ENCODE measurements around the gene LMF2. TPM values are rescaled to one million over a fixed set of nuclear protein-coding genes. Genes with fewer than 3 reads are reported as not detected.

The LMF2 gene
- total RNA-seq, 1 donor from 2014 or later: 89.1 TPM

GRCh38 chr22:50465066-50465930, 42.2 kb downstream of the LMF2 start:
- DNase-seq (ENCODE audit: low spot score): no peak

- no peak for DNase-seq (ENCODE audit: low spot score)
Measured at GRCh38 chr22:50464451-50464850, 43.1 kb downstream of the LMF2 start.

DNA sequence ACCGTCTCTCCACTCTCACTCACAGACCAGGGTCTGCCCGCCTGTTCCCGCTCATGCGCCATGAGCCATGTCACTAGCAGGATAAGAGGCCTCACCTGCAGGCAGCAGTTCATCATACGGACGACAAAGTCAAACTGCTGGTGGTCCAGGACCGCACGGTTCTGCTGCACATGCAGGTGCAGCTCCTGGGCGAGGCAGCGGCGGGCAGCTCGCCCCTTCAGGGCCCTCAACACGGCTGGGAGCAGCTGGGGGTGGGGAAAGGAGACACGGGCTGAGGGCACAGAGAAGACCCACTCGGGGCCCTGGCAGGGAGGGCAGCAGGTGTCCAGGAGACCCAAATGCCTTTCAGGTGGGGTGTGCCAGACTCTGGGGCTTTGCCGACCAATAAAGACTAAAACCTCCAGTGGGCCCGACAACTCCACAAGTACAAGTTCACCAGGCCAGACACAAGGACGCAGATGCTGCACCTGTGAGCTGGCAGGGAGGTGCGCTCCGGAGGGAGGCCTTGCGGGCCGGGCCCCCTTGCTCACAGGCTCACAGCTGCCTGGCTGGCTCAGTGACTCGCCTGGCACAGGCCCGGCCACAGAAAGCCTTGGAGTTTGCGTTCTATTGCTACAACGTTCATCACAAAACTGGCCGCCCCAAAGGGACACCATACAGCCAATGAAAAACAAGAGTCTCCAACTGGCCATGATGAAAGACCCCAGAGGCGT, 44.2 kb downstream of the LMF2 start:
- no peak for DNase-seq (ENCODE audit: low spot score)

GRCh38 chr22:50461979-50462540, 45.4 kb downstream of the LMF2 start:
- no peak for DNase-seq (ENCODE audit: low spot score)

DNA sequence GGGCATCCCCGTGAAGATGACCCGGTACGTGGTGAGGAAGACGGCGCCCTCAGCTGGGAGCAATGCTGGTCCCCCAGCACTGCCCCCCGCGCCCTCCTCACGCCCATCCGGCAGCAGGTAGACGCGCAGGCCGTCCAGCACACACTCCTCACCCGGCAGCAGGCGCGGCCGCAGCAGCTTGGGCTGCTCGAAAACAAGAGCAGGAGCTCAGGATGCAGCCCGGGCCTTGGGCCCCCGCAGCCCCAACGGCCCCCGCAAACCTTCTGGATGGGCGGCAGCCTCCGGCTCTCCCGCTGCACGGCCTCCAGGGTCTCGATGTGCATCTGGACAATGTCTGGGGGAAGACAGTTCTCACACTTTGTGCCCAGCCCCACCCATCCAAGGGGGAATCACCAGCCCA, 46.0 kb downstream of the LMF2 start:
- no peak for DNase-seq (ENCODE audit: low spot score)

GRCh38 chr22:50460938-50461337, 46.6 kb downstream of the LMF2 start:
- DNase-seq (ENCODE audit: low spot score): no peak

GRCh38 chr22:50459496-50460140, 47.9 kb downstream of the LMF2 start:
- DNase-seq (ENCODE audit: low spot score): no peak

- DNase-seq (ENCODE audit: low spot score): no peak
Measured at GRCh38 chr22:50459016-50459415, 48.5 kb downstream of the LMF2 start.

GRCh38 chr22:50456466-50457234, 50.9 kb downstream of the LMF2 start:
- DNase-seq (ENCODE audit: low spot score): no peak

- DNase-seq (ENCODE audit: low spot score): no peak
Measured at GRCh38 chr22:50456026-50456425, 51.5 kb downstream of the LMF2 start.

GRCh38 chr22:50455201-50455600, 52.3 kb downstream of the LMF2 start:
- no peak for DNase-seq (ENCODE audit: low spot score)

DNA sequence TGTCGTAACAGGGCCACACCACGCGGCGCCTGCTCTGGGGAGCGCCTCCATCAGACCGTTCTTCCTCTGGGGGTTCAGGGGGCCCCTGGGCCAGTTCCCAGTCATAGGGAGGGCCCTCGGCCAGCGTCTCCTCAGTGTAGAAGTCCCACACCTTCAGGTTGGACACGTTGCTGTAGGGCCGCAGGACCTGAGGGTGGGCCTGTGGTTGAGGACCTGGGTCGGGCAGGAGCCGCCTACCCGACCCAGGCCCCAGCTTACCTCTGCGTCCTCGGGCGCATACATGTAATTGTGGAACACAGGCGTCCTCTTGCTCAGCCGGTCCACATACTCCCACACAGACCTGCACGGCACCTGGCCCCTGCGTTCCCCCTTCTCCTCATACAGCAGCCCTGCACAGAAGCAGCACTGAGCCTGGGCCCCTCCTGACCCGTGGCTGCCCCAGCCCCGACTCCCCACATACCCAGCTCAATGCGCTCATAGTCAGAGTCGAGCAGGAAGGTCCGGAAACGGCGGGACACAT, 52.9 kb downstream of the LMF2 start:
- no peak for DNase-seq (ENCODE audit: low spot score)

Other genes starting within 250 kb of the LMF2 start
- gene MAPK12, start 246.0 kb downstream of the LMF2 start, total RNA-seq: 23.2 TPM
- gene MAPK11, start 237.3 kb downstream of the LMF2 start, total RNA-seq: 16.7 TPM
- gene PLXNB2, start 200.1 kb downstream of the LMF2 start, total RNA-seq: 1,246 TPM
- gene DENND6B, start 180.7 kb downstream of the LMF2 start, total RNA-seq: 24.9 TPM
- gene PPP6R2, start 164.4 kb downstream of the LMF2 start, total RNA-seq: 75.5 TPM
- gene SBF1, start 32.7 kb downstream of the LMF2 start, total RNA-seq: 95.8 TPM
- gene ADM2, start 26.2 kb downstream of the LMF2 start, total RNA-seq: 5.1 TPM
- gene MIOX, start 20.8 kb downstream of the LMF2 start, total RNA-seq: 1.6 TPM
- 35.2 TPM for gene NCAPH2, start 522 bp upstream of the LMF2 start, total RNA-seq
- 1.3 TPM for gene SCO2, start 17.9 kb upstream of the LMF2 start, total RNA-seq
- gene TYMP, start 22.3 kb upstream of the LMF2 start, total RNA-seq: 34.8 TPM
- gene KLHDC7B, start 38.2 kb upstream of the LMF2 start, total RNA-seq: 0.17 TPM
- not detected for gene SYCE3, start 55.2 kb upstream of the LMF2 start, total RNA-seq
- 32.4 TPM for gene CPT1B, start 70.7 kb upstream of the LMF2 start, total RNA-seq
- gene CHKB, start 75.1 kb upstream of the LMF2 start, total RNA-seq: 106 TPM
- gene MAPK8IP2, start 93.1 kb upstream of the LMF2 start, total RNA-seq: 0.89 TPM
- gene ARSA, start 120.5 kb upstream of the LMF2 start, total RNA-seq: 113 TPM
- gene SHANK3, start 165.1 kb upstream of the LMF2 start, total RNA-seq: 21.8 TPM
- 0.92 TPM for gene ACR, start 230.5 kb upstream of the LMF2 start, total RNA-seq

Data from mucosa of gallbladder (tissue), 1 donor.